ENCODE data around the gene PEX16. TPM values are rescaled to one million over a fixed set of nuclear protein-coding genes. Genes with fewer than 3 reads are reported as not detected.

PEX16 gene
- total RNA-seq, 1 experiment from 2014 or later, result 28.1 TPM

GRCh38 chr11:45935349-45936064 lies 17.8 kb upstream of the PEX16 start:
- CTCF ChIA-PET, result interaction anchor here (0.6 to 2.7 kb wide), 3 partner anchors 10 to 561 kb away, joined by 3 to 11 read pairs (median 3); no protein-coding TSS in a partner anchor
- POLR2A ChIA-PET, result interaction anchor here (0.6 to 1.5 kb wide), 3 partner anchors 14 to 244 kb away, joined by 3 to 6 read pairs (median 3); partner anchors contain the start of gene PEX16
- Mint-ChIP-seq H3K27ac (ENCODE audit: low read depth, unreplicated experiment) (no peak overlapping the region), H3K27me3 (ENCODE audit: insufficient read depth, unreplicated experiment) (no peaks in the 10 kb centered on the region), H3K4me1 (ENCODE audit: insufficient read depth, unreplicated experiment) (peaks cover 14% of the 10 kb centered on the region), H3K9me3 (ENCODE audit: unreplicated experiment) (no peaks in the 10 kb centered on the region), H3K36me3 (ENCODE audit: insufficient read depth, unreplicated experiment) (peaks cover 62% of the 10 kb centered on the region), H3K4me3 (ENCODE audit: unreplicated experiment) (no peak overlapping the region)
- BruUV-seq (replicated peaks), result no TSS peak
- TF ChIP-seq, protein P1, sequence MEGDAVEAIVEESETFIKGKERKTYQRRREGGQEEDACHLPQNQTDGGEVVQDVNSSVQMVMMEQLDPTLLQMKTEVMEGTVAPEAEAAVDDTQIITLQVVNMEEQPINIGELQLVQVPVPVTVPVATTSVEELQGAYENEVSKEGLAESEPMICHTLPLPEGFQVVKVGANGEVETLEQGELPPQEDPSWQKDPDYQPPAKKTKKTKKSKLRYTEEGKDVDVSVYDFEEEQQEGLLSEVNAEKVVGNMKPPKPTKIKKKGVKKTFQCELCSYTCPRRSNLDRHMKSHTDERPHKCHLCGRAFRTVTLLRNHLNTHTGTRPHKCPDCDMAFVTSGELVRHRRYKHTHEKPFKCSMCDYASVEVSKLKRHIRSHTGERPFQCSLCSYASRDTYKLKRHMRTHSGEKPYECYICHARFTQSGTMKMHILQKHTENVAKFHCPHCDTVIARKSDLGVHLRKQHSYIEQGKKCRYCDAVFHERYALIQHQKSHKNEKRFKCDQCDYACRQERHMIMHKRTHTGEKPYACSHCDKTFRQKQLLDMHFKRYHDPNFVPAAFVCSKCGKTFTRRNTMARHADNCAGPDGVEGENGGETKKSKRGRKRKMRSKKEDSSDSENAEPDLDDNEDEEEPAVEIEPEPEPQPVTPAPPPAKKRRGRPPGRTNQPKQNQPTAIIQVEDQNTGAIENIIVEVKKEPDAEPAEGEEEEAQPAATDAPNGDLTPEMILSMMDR (IDR thresholded peaks at IDR 0.05; ENCODE audit: unreplicated experiment), result no peak
- no peak for DNase-seq (ENCODE audit: unreplicated experiment)
- intact Hi-C loops (cut with micrococcal nuclease), result no loop called here

DNA sequence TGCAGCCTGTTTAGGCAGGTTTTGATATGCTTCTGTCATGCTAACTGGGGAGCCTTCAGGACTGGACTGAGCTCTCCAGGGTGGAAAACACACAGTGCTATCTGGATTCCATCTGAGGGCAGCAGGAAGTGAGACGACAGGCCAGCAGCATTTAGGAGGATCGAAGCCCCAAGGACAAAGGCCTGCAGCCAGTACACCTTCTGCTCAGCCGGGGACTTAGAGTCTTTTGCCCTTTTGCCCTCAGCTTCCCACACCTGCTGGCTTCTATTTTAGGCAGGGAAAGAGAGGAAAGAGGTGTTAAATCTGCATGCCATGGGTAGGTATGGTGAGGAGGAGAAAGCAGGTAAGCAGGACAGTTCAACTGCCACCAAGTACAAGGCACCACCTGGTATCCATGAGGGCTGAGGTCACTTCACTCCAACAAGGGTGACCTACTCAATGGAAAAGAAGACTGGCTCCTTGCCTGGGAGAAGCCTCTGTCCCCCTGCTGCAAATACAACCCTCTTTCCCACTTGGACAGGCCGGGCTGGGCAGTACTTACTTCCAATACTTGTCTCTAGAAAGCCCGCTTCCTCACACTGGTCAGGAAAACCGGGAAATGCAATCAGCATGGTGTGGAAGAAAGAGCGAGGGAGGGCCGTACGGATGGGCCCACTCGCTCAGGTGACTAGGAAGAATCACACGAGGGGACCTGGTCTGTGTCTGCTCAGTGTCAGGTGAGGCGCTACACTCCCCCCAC lies 17.1 kb upstream of the PEX16 start:
- H3K4me3 Mint-ChIP-seq (ENCODE audit: unreplicated experiment), result no peak overlapping the region
- ChIA-PET POLR2A (no interaction called here), CTCF (interaction anchor here (0.7 to 2.7 kb wide), 2 partner anchors 30 to 62 kb away, joined by 3 to 11 read pairs; no protein-coding TSS in a partner anchor)
- no peaks in the 10 kb centered on the region for H3K27me3 Mint-ChIP-seq (ENCODE audit: insufficient read depth, unreplicated experiment)
- BruUV-seq (replicated peaks), result no TSS peak
- no peak overlapping the region for H3K27ac Mint-ChIP-seq (ENCODE audit: low read depth, unreplicated experiment)
- TF ChIP-seq, protein P1 (IDR thresholded peaks at IDR 0.05; ENCODE audit: unreplicated experiment), result no peak
- intact Hi-C loops (cut with micrococcal nuclease), result no loop called here
- H3K4me1 Mint-ChIP-seq (ENCODE audit: insufficient read depth, unreplicated experiment), result peaks cover 21% of the 10 kb centered on the region
- no peak for DNase-seq (ENCODE audit: unreplicated experiment)
- peaks cover 67% of the 10 kb centered on the region for H3K36me3 Mint-ChIP-seq (ENCODE audit: insufficient read depth, unreplicated experiment)
- H3K9me3 Mint-ChIP-seq (ENCODE audit: unreplicated experiment), result no peaks in the 10 kb centered on the region

GRCh38 chr11:45933846-45934579 lies 16.3 kb upstream of the PEX16 start:
- ChIA-PET POLR2A (no interaction called here), CTCF (interaction anchor here (0.7 to 1.5 kb wide), 2 partner anchors 32 to 62 kb away, joined by 3 to 4 read pairs; no protein-coding TSS in a partner anchor)
- no peak for DNase-seq (ENCODE audit: unreplicated experiment)
- peaks cover 23% of the 10 kb centered on the region for H3K4me1 Mint-ChIP-seq (ENCODE audit: insufficient read depth, unreplicated experiment)
- BruUV-seq (replicated peaks), result no TSS peak
- intact Hi-C loops (cut with micrococcal nuclease), result no loop called here
- peaks cover 67% of the 10 kb centered on the region for H3K36me3 Mint-ChIP-seq (ENCODE audit: insufficient read depth, unreplicated experiment)
- no peaks in the 10 kb centered on the region for H3K27me3 Mint-ChIP-seq (ENCODE audit: insufficient read depth, unreplicated experiment)
- H3K9me3 Mint-ChIP-seq (ENCODE audit: unreplicated experiment), result no peaks in the 10 kb centered on the region
- no peak overlapping the region for H3K4me3 Mint-ChIP-seq (ENCODE audit: unreplicated experiment)
- TF ChIP-seq, protein P1 (IDR thresholded peaks at IDR 0.05; ENCODE audit: unreplicated experiment), result no peak
- no peak overlapping the region for H3K27ac Mint-ChIP-seq (ENCODE audit: low read depth, unreplicated experiment)

Measured in MCF 10A (cell line).